ENCODE measurements around the gene DLG4.

Gene DLG4

GRCh38 chr17:7232114-7232513, 12.5 kb upstream of the DLG4 start:
- Histone ChIP-seq H3K36me3 (replicated peaks in 1 of 2; ENCODE audit: control insufficient read depth in 2 of 2, insufficient read depth in 2 of 2, low read length in 2 of 2) (peaks cover 57 to 75% of the 10 kb centered on the region in 2 donors), H3K9ac (ENCODE audit: low read depth, low read length, poor library complexity) (no peak overlapping the region)

GRCh38 chr17:7229504-7229903, 9.9 kb upstream of the DLG4 start:
- Histone ChIP-seq H3K9me3 (replicated peaks in 1 of 2; ENCODE audit: control insufficient read depth in 2 of 2, insufficient read depth in 1 of 2, low read depth in 1 of 2, low read length in 2 of 2) (no peaks in the 10 kb centered on the region), H2BK15ac (ENCODE audit: low read length) (no peak overlapping the region), H3K27ac (replicated peaks; ENCODE audit: low read length) (no peak overlapping the region), H4K8ac (ENCODE audit: low read depth, low read length) (no peak overlapping the region), H2BK12ac (ENCODE audit: low read length) (no peak overlapping the region), H3K14ac (ENCODE audit: low read length) (no peak overlapping the region), H3K4me1 (ENCODE audit: control insufficient read depth in 2 of 2, insufficient read depth in 1 of 2, low read depth in 1 of 2, low read length in 2 of 2) (peaks cover 7 to 8% of the 10 kb centered on the region in 2 donors), H3K79me1 (ENCODE audit: low read depth, low read length) (peaks cover 14% of the 10 kb centered on the region), H3K4ac (ENCODE audit: low read length) (no peak overlapping the region), H3K27me3 (ENCODE audit: control insufficient read depth in 3 of 3, insufficient read depth in 3 of 3, low read depth in 1 of 3, low read length in 3 of 3) (no peaks in the 10 kb centered on the region), H3K23ac (ENCODE audit: low read depth, low read length, poor library complexity) (no peak overlapping the region), H3K4me3 (ENCODE audit: low read length in 2 of 2) (no peak overlapping the region), H3K4me2 (ENCODE audit: insufficient read depth, low read length, poor library complexity, severe bottlenecking) (no peak overlapping the region), H4K91ac (ENCODE audit: low read depth, low read length, poor library complexity) (no peak overlapping the region), H2AK5ac (ENCODE audit: low read depth, low read length) (no peak overlapping the region), H2BK5ac (ENCODE audit: low read length) (peak overlapping the region; percentile 53), H3K36me3 (replicated peaks in 1 of 2; ENCODE audit: control insufficient read depth in 2 of 2, insufficient read depth in 2 of 2, low read length in 2 of 2) (peaks cover 55 to 75% of the 10 kb centered on the region in 2 donors), H2BK120ac (ENCODE audit: low read depth, low read length) (no peak overlapping the region), H2AFZ (ENCODE audit: low read length) (no peak overlapping the region), H3K9ac (ENCODE audit: low read depth, low read length, poor library complexity) (no peak overlapping the region), H3K18ac (ENCODE audit: low read length) (no peak overlapping the region)
- no CpG with 5 or more reads among the region's 19 CpGs for WGBS, 2 donors (ENCODE audit: extremely low coverage in 2 of 2, insufficient read length in 2 of 2, insufficient replicate concordance in 1 of 2)
- no peak for DNase-seq (ENCODE audit: low spot score)

More at GRCh38 chr17:7232114-7232513, 12.5 kb upstream of the DLG4 start:
- Histone ChIP-seq H3K4me2 (ENCODE audit: insufficient read depth, low read length, poor library complexity, severe bottlenecking) (no peak overlapping the region), H3K4ac (ENCODE audit: low read length) (no peak overlapping the region), H4K8ac (ENCODE audit: low read depth, low read length) (no peak overlapping the region), H2BK15ac (ENCODE audit: low read length) (no peak overlapping the region), H4K91ac (ENCODE audit: low read depth, low read length, poor library complexity) (no peak overlapping the region), H3K9me3 (replicated peaks in 1 of 2; ENCODE audit: control insufficient read depth in 2 of 2, insufficient read depth in 1 of 2, low read depth in 1 of 2, low read length in 2 of 2) (no peaks in the 10 kb centered on the region), H2AFZ (ENCODE audit: low read length) (no peak overlapping the region), H3K23ac (ENCODE audit: low read depth, low read length, poor library complexity) (no peak overlapping the region), H2BK12ac (ENCODE audit: low read length) (no peak overlapping the region), H2BK120ac (ENCODE audit: low read depth, low read length) (no peak overlapping the region), H2BK5ac (ENCODE audit: low read length) (no peak overlapping the region), H3K79me1 (ENCODE audit: low read depth, low read length) (peaks cover 26% of the 10 kb centered on the region), H3K14ac (ENCODE audit: low read length) (no peak overlapping the region), H3K18ac (ENCODE audit: low read length) (no peak overlapping the region), H2AK5ac (ENCODE audit: low read depth, low read length) (no peak overlapping the region), H3K27ac (replicated peaks; ENCODE audit: low read length) (no peak overlapping the region), H3K4me1 (ENCODE audit: control insufficient read depth in 2 of 2, insufficient read depth in 1 of 2, low read depth in 1 of 2, low read length in 2 of 2) (peaks cover 11 to 16% of the 10 kb centered on the region in 2 donors), H3K27me3 (ENCODE audit: control insufficient read depth in 3 of 3, insufficient read depth in 3 of 3, low read depth in 1 of 3, low read length in 3 of 3) (no peaks in the 10 kb centered on the region), H3K4me3 (ENCODE audit: low read length in 2 of 2) (peak overlapping the region in 1 of 2 donors; percentile 97)
- DNase-seq (ENCODE audit: low spot score) = no peak
- no CpG with 5 or more reads among the region's 5 CpGs for WGBS, 2 donors (ENCODE audit: extremely low coverage in 2 of 2, insufficient read length in 2 of 2, insufficient replicate concordance in 1 of 2)

GRCh38 chr17:7228920-7229319, 9.3 kb upstream of the DLG4 start:
- H3K9ac ChIP-seq (ENCODE audit: low read depth, low read length, poor library complexity) = no peak overlapping the region
- H3K4me2 ChIP-seq (ENCODE audit: insufficient read depth, low read length, poor library complexity, severe bottlenecking) = no peak overlapping the region
- H3K4me3 ChIP-seq (ENCODE audit: low read length in 2 of 2) = no peak overlapping the region
- no peak for DNase-seq (ENCODE audit: low spot score)
- peak overlapping the region; percentile 53 for H2BK5ac ChIP-seq (ENCODE audit: low read length)
- no peak overlapping the region for H2BK120ac ChIP-seq (ENCODE audit: low read depth, low read length)
- H3K18ac ChIP-seq (ENCODE audit: low read length) = no peak overlapping the region
- no peak overlapping the region for H3K4ac ChIP-seq (ENCODE audit: low read length)
- peaks cover 6 to 7% of the 10 kb centered on the region in 2 donors for H3K4me1 ChIP-seq (ENCODE audit: control insufficient read depth in 2 of 2, insufficient read depth in 1 of 2, low read depth in 1 of 2, low read length in 2 of 2)
- no peak overlapping the region for H2BK15ac ChIP-seq (ENCODE audit: low read length)
- no peaks in the 10 kb centered on the region for H3K27me3 ChIP-seq (ENCODE audit: control insufficient read depth in 3 of 3, insufficient read depth in 3 of 3, low read depth in 1 of 3, low read length in 3 of 3)
- H2BK12ac ChIP-seq (ENCODE audit: low read length) = no peak overlapping the region
- H3K9me3 ChIP-seq (replicated peaks in 1 of 2; ENCODE audit: control insufficient read depth in 2 of 2, insufficient read depth in 1 of 2, low read depth in 1 of 2, low read length in 2 of 2) = no peaks in the 10 kb centered on the region
- no CpG with 5 or more reads among the region's 14 CpGs for WGBS, 2 donors (ENCODE audit: extremely low coverage in 2 of 2, insufficient read length in 2 of 2, insufficient replicate concordance in 1 of 2)
- H3K14ac ChIP-seq (ENCODE audit: low read length) = no peak overlapping the region
- H3K36me3 ChIP-seq (replicated peaks in 1 of 2; ENCODE audit: control insufficient read depth in 2 of 2, insufficient read depth in 2 of 2, low read length in 2 of 2) = peaks cover 60 to 80% of the 10 kb centered on the region in 2 donors
- H4K8ac ChIP-seq (ENCODE audit: low read depth, low read length) = no peak overlapping the region
- no peak overlapping the region for H3K27ac ChIP-seq (replicated peaks; ENCODE audit: low read length)
- peaks cover 13% of the 10 kb centered on the region for H3K79me1 ChIP-seq (ENCODE audit: low read depth, low read length)
- H4K91ac ChIP-seq (ENCODE audit: low read depth, low read length, poor library complexity) = no peak overlapping the region
- no peak overlapping the region for H2AK5ac ChIP-seq (ENCODE audit: low read depth, low read length)
- H3K23ac ChIP-seq (ENCODE audit: low read depth, low read length, poor library complexity) = peak overlapping the region; percentile 43
- no peak overlapping the region for H2AFZ ChIP-seq (ENCODE audit: low read length)

- Histone ChIP-seq H3K9me3 (replicated peaks in 1 of 2; ENCODE audit: control insufficient read depth in 2 of 2, insufficient read depth in 1 of 2, low read depth in 1 of 2, low read length in 2 of 2) (no peaks in the 10 kb centered on the region), H3K4me1 (ENCODE audit: control insufficient read depth in 2 of 2, insufficient read depth in 1 of 2, low read depth in 1 of 2, low read length in 2 of 2) (peaks cover 0 to 2% of the 10 kb centered on the region in 2 donors), H3K27me3 (ENCODE audit: control insufficient read depth in 3 of 3, insufficient read depth in 3 of 3, low read depth in 1 of 3, low read length in 3 of 3) (no peaks in the 10 kb centered on the region), H3K18ac (ENCODE audit: low read length) (no peak overlapping the region), H3K79me1 (ENCODE audit: low read depth, low read length) (peaks cover 13% of the 10 kb centered on the region), H3K27ac (replicated peaks; ENCODE audit: low read length) (no peak overlapping the region), H3K4me2 (ENCODE audit: insufficient read depth, low read length, poor library complexity, severe bottlenecking) (no peak overlapping the region), H3K4ac (ENCODE audit: low read length) (no peak overlapping the region), H4K8ac (ENCODE audit: low read depth, low read length) (no peak overlapping the region), H2BK12ac (ENCODE audit: low read length) (no peak overlapping the region), H3K36me3 (replicated peaks in 1 of 2; ENCODE audit: control insufficient read depth in 2 of 2, insufficient read depth in 2 of 2, low read length in 2 of 2) (peaks cover 78 to 93% of the 10 kb centered on the region in 2 donors), H2BK120ac (ENCODE audit: low read depth, low read length) (no peak overlapping the region), H2BK5ac (ENCODE audit: low read length) (no peak overlapping the region), H3K14ac (ENCODE audit: low read length) (no peak overlapping the region), H3K23ac (ENCODE audit: low read depth, low read length, poor library complexity) (no peak overlapping the region), H3K4me3 (ENCODE audit: low read length in 2 of 2) (no peak overlapping the region), H2BK15ac (ENCODE audit: low read length) (no peak overlapping the region), H2AFZ (ENCODE audit: low read length) (no peak overlapping the region), H3K9ac (ENCODE audit: low read depth, low read length, poor library complexity) (no peak overlapping the region), H2AK5ac (ENCODE audit: low read depth, low read length) (no peak overlapping the region), H4K91ac (ENCODE audit: low read depth, low read length, poor library complexity) (no peak overlapping the region)
- WGBS, 2 donors (ENCODE audit: extremely low coverage in 2 of 2, insufficient read length in 2 of 2, insufficient replicate concordance in 1 of 2) = no CpG with 5 or more reads among the region's 31 CpGs
- no peak for DNase-seq (ENCODE audit: low spot score)
Measured at GRCh38 chr17:7226721-7227710, 7.4 kb upstream of the DLG4 start.
